Amygdala (tissue), 56 donors: ENCODE data around the gene NEK10.

Experiments
- DNase-seq, 56 donors: peaks; one replicate each; lab custom pipeline; 2025; lab: John Stamatoyannopoulos, UW

Gene NEK10

GRCh38 chr3:27115352-27115751, 253.8 kb downstream of the NEK10 start:
- DNase-seq: no peak

DNA sequence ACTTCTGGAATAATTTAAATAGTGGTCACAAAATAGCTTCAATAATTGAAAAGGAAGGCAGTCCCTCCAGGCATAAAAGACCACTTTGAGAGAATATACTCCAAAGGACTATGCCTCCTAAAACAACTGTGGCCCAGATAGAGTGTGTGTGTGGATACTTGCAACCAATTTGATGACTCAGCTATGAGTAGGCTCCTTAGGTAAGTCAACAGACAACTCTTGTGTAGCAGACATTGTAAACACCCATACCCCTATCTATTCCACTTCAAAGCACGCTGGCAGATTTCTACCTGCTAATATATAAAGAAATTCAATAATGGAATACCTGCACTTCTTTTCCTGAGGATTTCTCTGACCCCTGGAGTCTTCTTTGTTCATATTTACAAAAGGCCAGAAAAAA, 254.5 kb downstream of the NEK10 start:
- no peak for DNase-seq

- no peak for DNase-seq
Observed at GRCh38 chr3:27114129-27114528, 255.1 kb downstream of the NEK10 start.

GRCh38 chr3:27110020-27110419, 259.2 kb downstream of the NEK10 start:
- no peak for DNase-seq

- DNase-seq: no peak
Observed at GRCh38 chr3:27108322-27108721, 260.9 kb downstream of the NEK10 start.

DNA sequence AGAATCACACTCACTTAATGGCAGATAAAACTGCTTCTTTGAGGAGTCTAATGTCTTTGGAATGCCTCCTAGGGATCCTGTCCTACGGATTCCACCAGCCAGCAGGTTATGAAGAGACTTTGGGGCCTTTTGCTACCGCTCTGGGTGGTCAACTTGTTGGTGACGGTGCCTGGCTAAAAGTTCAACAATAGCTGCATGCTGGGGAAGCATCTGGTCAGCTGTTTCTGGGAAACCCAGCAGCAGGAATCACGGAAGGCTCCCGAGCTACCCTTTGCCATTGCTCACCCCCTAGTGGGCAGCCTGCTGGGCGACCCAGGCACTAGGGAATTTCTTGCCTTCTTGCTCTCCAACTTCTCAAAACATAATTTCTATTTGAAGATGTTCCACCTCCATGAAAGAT, 263.3 kb downstream of the NEK10 start:
- no peak for DNase-seq

GRCh38 chr3:27097182-27097581, 272.0 kb downstream of the NEK10 start:
- DNase-seq: no peak

GRCh38 chr3:27095553-27096222, 273.5 kb downstream of the NEK10 start:
- DNase-seq: no peak

DNA sequence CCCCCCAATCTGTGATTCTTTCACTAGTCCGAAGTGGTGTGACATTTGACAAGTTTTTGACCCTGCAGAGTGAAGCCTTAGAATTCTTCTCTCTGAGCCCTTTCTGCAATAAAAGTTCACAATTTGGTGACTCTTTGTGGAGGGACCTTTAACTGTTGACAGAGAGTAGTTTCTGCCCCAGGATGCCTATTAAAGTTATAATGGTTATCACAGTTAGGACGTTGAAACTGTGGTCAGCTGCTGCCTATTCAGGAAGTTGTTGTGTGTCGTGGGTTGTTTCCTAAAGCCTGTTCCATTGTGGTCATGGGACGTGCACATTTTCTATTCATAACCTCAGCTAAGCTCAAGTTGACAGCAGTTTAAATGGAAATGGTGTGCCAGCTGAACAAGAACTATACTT, 274.5 kb downstream of the NEK10 start:
- no peak for DNase-seq

- DNase-seq: no peak
Observed at GRCh38 chr3:27093771-27094170, 275.4 kb downstream of the NEK10 start.

GRCh38 chr3:27090275-27091041, 278.7 kb downstream of the NEK10 start:
- DNase-seq: no peak

GRCh38 chr3:27089645-27090044, 279.5 kb downstream of the NEK10 start:
- DNase-seq: no peak

- no peak for DNase-seq
Observed at GRCh38 chr3:27089068-27089467, 280.1 kb downstream of the NEK10 start.

DNA sequence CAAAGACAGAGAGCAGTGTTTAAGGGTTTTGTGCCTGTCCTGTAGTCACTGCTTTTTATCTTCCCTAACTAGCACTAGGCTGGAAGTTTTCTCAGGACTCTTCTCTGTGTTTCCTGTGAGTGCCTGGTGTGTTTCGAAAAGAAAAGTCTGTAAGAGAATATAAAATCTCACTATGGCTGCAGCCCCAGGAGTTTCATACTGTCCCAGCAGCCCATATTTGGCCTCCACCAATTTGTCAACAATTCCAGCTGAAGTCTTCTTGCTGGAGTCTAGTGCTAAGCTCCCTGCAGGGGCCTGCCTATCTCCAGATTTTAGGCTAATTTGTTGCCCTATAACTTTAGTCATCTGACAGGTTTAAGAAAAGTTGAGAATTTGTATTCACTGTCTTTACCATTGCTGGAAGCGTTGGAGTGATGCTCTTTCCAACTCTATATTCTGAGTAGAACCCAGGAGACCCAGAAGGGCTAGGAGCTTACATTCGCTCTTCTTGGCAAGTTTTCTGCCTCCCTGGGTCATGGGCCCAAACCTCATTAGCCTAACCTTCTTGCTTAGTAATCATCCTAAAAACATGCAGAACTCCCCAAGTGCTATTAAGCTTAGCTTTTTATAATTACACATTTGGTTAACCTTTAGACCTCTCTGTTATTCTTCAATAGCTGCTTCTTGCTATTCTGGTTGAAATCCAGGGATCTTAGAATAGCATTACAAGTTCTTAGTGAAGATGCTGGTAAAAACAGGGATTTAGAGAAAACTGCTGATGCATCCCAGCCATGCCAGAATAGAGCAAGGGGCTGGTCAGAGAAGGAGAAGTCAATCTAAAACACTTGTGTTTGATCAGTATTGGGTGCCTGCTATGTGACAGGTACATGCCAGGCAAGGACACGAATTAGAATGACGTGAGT, 283.1 kb downstream of the NEK10 start:
- no peak for DNase-seq

DNA sequence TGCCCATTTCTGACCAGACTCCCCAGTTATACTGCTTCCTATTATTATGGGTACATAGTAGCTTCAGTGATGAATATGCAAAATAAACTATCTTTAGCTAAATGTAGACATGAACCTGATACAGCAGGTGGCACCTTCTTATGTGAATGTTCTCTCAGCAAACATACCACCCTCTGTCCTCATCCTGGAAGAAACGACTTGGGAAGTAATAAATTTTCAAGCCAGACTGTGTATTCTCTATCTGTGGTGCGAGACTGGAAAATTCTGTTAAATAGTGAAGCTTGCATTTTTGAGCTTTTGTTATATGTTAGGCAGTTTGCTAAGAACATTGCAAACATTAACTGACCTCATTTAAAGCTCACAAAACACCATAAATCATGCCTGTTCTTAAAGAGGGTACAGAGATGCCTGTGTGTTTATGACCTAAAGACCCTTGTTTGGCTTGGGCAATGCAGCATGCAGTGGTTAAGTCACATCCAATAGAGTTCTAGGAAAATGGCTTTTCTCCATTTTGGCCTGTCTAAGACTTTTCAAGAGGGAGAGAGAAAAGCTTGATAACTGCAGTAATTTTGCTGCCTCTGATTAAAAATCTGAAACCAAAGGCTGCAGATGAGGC, 287.1 kb downstream of the NEK10 start:
- DNase-seq: no peak

GRCh38 chr3:27081566-27081965, 287.6 kb downstream of the NEK10 start:
- DNase-seq: no peak

DNA sequence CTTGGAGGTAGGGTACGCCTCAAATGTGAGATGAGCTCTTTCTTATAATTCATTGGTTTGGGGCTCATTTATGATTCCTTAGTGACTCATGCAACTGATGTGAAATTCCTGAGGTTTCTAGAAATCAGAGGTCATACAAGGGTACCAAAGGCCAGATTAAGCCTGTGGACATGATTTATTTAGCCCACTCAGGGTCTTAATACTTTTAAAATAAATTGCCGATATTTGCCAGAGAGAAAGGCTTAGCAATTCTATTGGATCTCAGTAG, 289.0 kb downstream of the NEK10 start:
- DNase-seq: no peak

GRCh38 chr3:27079427-27080257, 289.5 kb downstream of the NEK10 start:
- DNase-seq: no peak

DNA sequence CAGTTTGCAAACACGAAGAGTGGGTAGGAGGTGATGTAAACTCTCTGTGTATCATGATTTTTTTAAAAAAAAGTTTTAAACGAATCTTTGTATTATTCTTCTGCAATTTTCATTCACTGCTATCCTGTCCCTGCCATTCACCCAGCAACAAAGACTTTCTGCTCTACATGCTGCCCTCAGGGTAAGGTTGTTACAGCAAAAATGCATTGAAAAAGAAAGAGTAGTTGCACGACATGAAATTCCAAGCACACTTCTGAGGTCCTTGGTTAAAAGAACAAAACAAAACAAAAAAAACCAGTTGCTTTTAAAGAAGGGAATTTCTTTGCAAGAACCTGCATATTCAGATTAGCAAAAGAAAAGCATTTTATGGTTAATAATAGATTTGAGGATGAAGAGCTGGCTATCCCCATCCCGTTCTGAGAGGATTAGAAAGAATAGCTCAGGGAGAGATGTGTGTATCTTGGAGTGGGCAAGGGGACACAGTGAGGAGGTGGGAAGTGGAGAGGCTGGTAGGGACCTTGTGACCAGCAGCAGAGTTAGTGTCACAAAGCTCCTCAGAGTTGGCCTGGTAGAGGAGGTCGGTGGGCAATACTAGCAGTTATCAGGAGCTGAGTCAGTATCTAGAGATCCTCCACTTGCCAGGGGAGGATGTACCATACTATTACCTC, 290.8 kb downstream of the NEK10 start:
- DNase-seq: no peak
